CD14-positive monocyte (primary cell): ENCODE results near the gene GRK2. TPM values are rescaled to one million over a fixed set of nuclear protein-coding genes. Genes with fewer than 3 reads are reported as not detected.

ENCODE experiments used
- DNase-seq, 3 donors: peaks; one replicate each; pipeline ENCODE4 v3.0.0-alpha.2; 2011 to 2022
- H2AFZ ChIP-seq: 2 replicates; pipeline ENCODE4 v1.6.0; 2012; ENCODE audit warnings: mild to moderate bottlenecking, low read depth, low read length, inconsistent platforms; ENCODE audit not compliant: insufficient read depth, poor library complexity, severe bottlenecking
- H3K27ac ChIP-seq, 2 donors: 1 replicate in 1 of 2; 2 replicates in 1 of 2; pipeline ENCODE4 v1.5.1; 2012 to 2013; ENCODE audit warnings: low read length in 2 of 2, control low read depth in 1 of 2, inconsistent platforms in 1 of 2, low read depth in 1 of 2, mild to moderate bottlenecking in 1 of 2
- H3K27me3 ChIP-seq, 2 donors: one replicate each; pipeline versions ENCODE4 v1.6.0 to v1.6.1; 2011 to 2013; ENCODE audit warnings: low read length in 2 of 2; ENCODE audit not compliant: control insufficient read depth in 2 of 2, insufficient read depth in 2 of 2
- H3K36me3 ChIP-seq, 2 donors: replicated peaks in 1 of 2; 1 replicate in 1 of 2; 2 replicates in 1 of 2; pipeline versions ENCODE4 v1.5.1 to v1.6.1; 2012 to 2013; ENCODE audit warnings: low read length in 2 of 2, control low read depth in 1 of 2, inconsistent platforms in 1 of 2, mild to moderate bottlenecking in 1 of 2; ENCODE audit not compliant: insufficient read depth in 2 of 2, control insufficient read depth in 1 of 2
- H3K4me1 ChIP-seq, 2 donors: 1 replicate in 1 of 2; 2 replicates in 1 of 2; pipeline versions ENCODE4 v1.5.1 to v1.6.1; 2012 to 2013; ENCODE audit warnings: low read length in 2 of 2, control low read depth in 1 of 2, inconsistent platforms in 1 of 2, mild to moderate bottlenecking in 1 of 2, moderate library complexity in 1 of 2; ENCODE audit not compliant: insufficient read depth in 2 of 2, control insufficient read depth in 1 of 2
- H3K4me2 ChIP-seq: replicated peaks from 2 replicates; pipeline ENCODE3; 2012; ENCODE audit warnings: low read length, moderate library complexity, mild to moderate bottlenecking; ENCODE audit not compliant: poor library complexity, severe bottlenecking; ENCODE audit errors: extremely low read depth
- H3K4me3 ChIP-seq, 3 experiments: fragments of 200-600 bp in 1 of 3; sonication (generic) in 1 of 3; replicated peaks in 1 of 3; 1 replicate in 2 of 3; 2 replicates in 1 of 3; pipeline ENCODE4 v1.5.1; 2011 to 2013; ENCODE audit warnings: low read length in 3 of 3, mild to moderate bottlenecking in 3 of 3, control low read depth in 2 of 3, low read depth in 2 of 3, inconsistent platforms in 1 of 3, moderate library complexity in 1 of 3
- H3K79me2 ChIP-seq: 2 replicates; pipeline ENCODE4 v1.6.0; 2012; ENCODE audit warnings: mild to moderate bottlenecking, control low read depth, inconsistent platforms, low read length, moderate library complexity; ENCODE audit not compliant: insufficient read depth
- H3K9ac ChIP-seq: 2 replicates; pipeline ENCODE4 v1.6.0; 2017; ENCODE audit warnings: low read length, mild to moderate bottlenecking; ENCODE audit not compliant: insufficient read depth, poor library complexity, severe bottlenecking
- H3K9me3 ChIP-seq, 2 donors: replicated peaks in 1 of 2; 1 replicate in 1 of 2; 2 replicates in 1 of 2; pipeline versions ENCODE4 v1.5.1 to v1.6.1; 2012 to 2013; ENCODE audit warnings: low read length in 2 of 2, control low read depth in 1 of 2; ENCODE audit not compliant: control insufficient read depth in 1 of 2, insufficient read depth in 1 of 2
- H4K20me1 ChIP-seq: 2 replicates; pipeline ENCODE4 v1.6.0; 2012; ENCODE audit warnings: mild to moderate bottlenecking, low read length, control low read depth, moderate library complexity; ENCODE audit not compliant: insufficient read depth
- H3K27ac Mint-ChIP-seq, 7 donors: one replicate each; pipeline ENCODE4 v1.8.0; 2020; ENCODE audit warnings: mild to moderate bottlenecking in 7 of 7, mixed read lengths in 7 of 7, moderate library complexity in 6 of 7, inconsistent platforms in 2 of 7
- H3K27me3 Mint-ChIP-seq, 3 donors: one replicate each; pipeline ENCODE4 v1.8.0; 2021 to 2022; ENCODE audit warnings: low read depth in 3 of 3, mild to moderate bottlenecking in 3 of 3, mixed read lengths in 3 of 3, moderate library complexity in 3 of 3, inconsistent platforms in 1 of 3
- H3K36me3 Mint-ChIP-seq, 2 donors: one replicate each; pipeline ENCODE4 v1.8.0; 2020; ENCODE audit warnings: mixed read lengths in 2 of 2, inconsistent platforms in 1 of 2, mild to moderate bottlenecking in 1 of 2
- H3K4me1 Mint-ChIP-seq: one replicate; pipeline ENCODE4 v1.8.0; 2020; ENCODE audit warnings: mild to moderate bottlenecking, mixed read lengths
- H3K4me3 Mint-ChIP-seq, 2 donors: one replicate each; pipeline ENCODE4 v1.8.0; 2020; ENCODE audit warnings: mild to moderate bottlenecking in 2 of 2, mixed read lengths in 2 of 2, moderate library complexity in 1 of 2
- H3K9me3 Mint-ChIP-seq, 7 donors: one replicate each; pipeline ENCODE4 v1.8.0; 2020 to 2022; ENCODE audit warnings: mixed read lengths in 7 of 7, mild to moderate bottlenecking in 6 of 7, moderate library complexity in 6 of 7, inconsistent platforms in 2 of 7
- CTCF ChIP-seq: fragments of 200-600 bp; IDR thresholded peaks from one replicate; pipeline ENCODE4 v1.8.0; 2022; ENCODE audit warnings: antibody characterized with exemption, mild to moderate bottlenecking
- WGBS: methylation state at CpG from one replicate; pipeline ENCODE4 v1.1.5; 2013; ENCODE audit warnings: missing lambda C conversion rate; ENCODE audit not compliant: insufficient coverage; 5-methylcytosine and 5-hydroxymethylcytosine counted together
- intact Hi-C, 2 donors: fragments of 100-400 bp; cut with micrococcal nuclease; formaldehyde crosslinking; loops; one replicate each; pipeline versions ENCODE4 v1.15.0 to v1.15.1; 2023
- polyA plus RNA-seq, 3 donors: library from polyadenylated mRNA; depleted of rRNA in 1 of 3; unstranded in 2 of 3; stranded (reverse) in 1 of 3; fragments of 300-500 nt in 2 of 3; fragments of >200 nt in 1 of 3; fragmentation: Illumina TruSeq in 2 of 3; gene quantifications; 1 replicate in 2 of 3; 2 replicates in 1 of 3; pipeline ENCODE4 v1.2.3, GENCODE V29; 2012 to 2021

Gene GRK2
- polyA plus RNA-seq, 3 donors: 34.9 to 777 (median 43.0) TPM

DNA sequence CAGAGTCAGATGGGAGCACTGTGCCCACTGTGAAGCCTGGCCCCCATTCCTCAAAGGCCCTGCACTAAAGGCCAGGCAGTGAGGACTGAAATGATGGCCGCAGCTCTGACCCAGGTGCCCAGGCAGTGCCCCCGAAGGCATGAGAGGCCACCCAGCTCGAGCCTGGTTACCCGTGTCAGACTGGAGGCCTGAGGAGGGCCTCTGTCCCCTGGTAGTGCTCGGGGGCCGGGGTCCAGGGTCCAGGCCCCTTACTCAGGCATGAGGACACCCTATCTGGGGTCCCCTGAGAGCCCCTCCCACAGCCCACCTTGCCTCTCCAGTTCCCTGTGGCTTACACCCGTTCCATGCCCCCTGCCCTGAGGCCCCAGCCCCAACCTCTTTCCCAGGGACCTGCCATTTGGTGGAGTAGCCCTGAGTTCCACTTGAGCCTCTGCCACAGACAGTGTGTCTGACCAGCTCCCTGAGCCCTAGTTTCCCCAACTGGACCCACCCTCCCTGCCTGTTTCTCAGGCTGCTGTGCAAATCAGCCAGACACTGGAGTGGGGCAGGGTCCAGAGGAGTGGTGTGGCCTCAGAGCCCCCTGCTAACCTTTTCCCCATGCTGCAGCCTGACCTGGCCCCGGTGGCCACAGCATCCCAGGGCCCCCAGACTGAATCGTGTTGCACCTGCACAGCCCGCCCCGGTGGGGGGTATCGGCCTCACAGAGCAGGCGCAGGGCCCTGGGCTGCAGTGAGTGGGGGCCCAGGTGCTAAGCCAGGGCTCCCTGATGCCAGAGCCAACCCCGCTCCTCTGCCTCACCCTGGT is 12.1 kb downstream of the GRK2 start:
- peaks cover 0 to 7% (median 4%) of the 10 kb centered on the region in 3 donors for H3K27me3 Mint-ChIP-seq
- Histone ChIP-seq H4K20me1 (peaks cover 38% of the 10 kb centered on the region), H3K79me2 (peaks cover 99% of the 10 kb centered on the region)

More for the DNA sequence above, 12.1 kb downstream of the GRK2 start:
- intact Hi-C loops: loop anchor here in 1 of 2 donors (10.0 kb wide), 1 partner anchor 226 kb away; the partner anchor contains the start of genes CDK2AP2 and PITPNM1
- peaks cover 68 to 72% of the 10 kb centered on the region in 2 donors for H3K36me3 ChIP-seq
- no peak overlapping the region for H2AFZ ChIP-seq
- Mint-ChIP-seq H3K36me3 (peaks cover 64 to 94% of the 10 kb centered on the region in 2 donors), H3K9me3 (peaks cover 0 to 3% (median 2%) of the 10 kb centered on the region in 7 donors), H3K27ac (peak overlapping the region; percentile 93 to 98 (median 97)), H3K4me3 (peak overlapping the region; percentile 73 to 84), H3K4me1 (peaks cover 98% of the 10 kb centered on the region)
- no peaks in the 10 kb centered on the region for H3K9me3 ChIP-seq
- DNase-seq: no peak
- H3K27me3 ChIP-seq: no peaks in the 10 kb centered on the region
- TF ChIP-seq CTCF: no peak
- H3K9ac ChIP-seq: peak overlapping the region; percentile 62
- H3K4me3 ChIP-seq: peak overlapping the region; percentile 3 to 97 (median 23)
- peak overlapping the region; percentile 92 to 99 for H3K27ac ChIP-seq
- WGBS: 51% methylated on average over 13 of the region's 14 CpGs
- peak overlapping the region; percentile 83 for H3K4me2 ChIP-seq
- H3K4me1 ChIP-seq: peaks cover 100% of the 10 kb centered on the region in 2 donors
